HG03045 (cell line): ENCODE results near the gene KCNQ1.

Experiments
- ATAC-seq: cut with Tn5 transposase; IDR thresholded peaks from one replicate; pipeline ENCODE4 v1.9.1; 2021; ENCODE audit warnings: mild to moderate bottlenecking, moderate library complexity; ENCODE audit not compliant: unreplicated experiment

KCNQ1 gene

DNA sequence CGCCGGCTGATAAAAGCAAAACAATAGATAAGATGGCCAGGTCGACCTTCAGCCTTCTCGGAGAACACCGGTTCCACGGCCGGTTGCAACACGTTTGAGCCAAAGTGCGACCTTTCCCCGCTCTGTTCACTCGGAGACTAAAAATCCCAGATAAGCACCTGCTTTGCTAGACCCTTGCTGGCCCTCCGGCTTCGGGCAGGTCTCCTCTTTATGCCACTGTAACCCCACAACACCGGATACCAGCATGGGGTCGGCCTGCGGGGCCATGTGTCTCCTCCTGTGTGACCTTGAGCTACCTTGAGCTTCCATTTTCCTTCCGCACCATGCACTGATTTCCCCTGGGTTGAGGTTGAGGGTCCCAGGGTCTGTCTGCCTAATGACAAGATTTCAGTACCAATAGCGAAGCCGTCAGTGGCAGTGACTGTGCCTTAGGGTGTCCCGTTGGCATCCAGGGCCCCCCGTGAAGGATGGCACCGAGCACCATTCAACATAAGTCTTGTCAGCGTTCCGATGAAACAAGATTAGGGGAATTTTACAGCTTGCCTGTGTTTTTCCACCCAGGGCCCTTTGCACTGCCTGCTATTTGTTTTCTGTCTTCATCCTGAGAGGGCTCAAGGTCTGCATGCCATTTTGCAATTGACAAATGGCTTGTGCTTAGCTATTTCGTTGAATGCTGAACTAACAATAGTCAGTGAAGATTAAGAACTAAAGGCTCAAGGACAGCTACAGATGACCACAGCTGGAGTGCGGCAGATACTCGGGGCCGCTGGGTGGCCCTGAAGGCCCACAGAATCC, 118.6 kb downstream of the KCNQ1 start:
- no peak for ATAC-seq

DNA sequence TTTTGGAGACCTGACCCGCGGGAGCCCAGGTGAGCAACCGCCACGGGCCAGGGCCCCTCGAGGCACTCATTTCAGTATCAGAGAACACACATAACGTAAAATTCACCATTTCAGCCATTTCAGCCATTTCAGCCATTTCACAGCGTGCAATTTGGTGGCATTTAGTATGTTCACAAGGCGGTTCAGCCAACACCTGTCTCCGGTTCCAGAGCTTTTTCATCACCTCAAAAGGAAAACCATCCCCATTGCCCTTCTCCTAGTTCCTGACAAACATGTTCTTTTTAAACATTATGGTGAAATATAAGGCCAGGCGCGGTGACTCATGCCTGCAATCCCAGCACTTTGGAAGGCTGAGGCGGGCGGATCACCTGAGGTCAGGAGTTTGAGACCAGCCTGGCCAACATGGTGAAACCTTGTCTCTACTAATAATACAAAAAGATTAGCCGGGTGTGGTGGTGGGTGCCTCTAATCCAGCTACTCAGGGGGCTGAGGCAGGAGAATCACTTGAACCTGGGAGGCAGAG, 119.3 kb downstream of the KCNQ1 start:
- ATAC-seq = no peak

GRCh38 chr11:2564588-2565425, 120.0 kb downstream of the KCNQ1 start:
- no peak for ATAC-seq

DNA sequence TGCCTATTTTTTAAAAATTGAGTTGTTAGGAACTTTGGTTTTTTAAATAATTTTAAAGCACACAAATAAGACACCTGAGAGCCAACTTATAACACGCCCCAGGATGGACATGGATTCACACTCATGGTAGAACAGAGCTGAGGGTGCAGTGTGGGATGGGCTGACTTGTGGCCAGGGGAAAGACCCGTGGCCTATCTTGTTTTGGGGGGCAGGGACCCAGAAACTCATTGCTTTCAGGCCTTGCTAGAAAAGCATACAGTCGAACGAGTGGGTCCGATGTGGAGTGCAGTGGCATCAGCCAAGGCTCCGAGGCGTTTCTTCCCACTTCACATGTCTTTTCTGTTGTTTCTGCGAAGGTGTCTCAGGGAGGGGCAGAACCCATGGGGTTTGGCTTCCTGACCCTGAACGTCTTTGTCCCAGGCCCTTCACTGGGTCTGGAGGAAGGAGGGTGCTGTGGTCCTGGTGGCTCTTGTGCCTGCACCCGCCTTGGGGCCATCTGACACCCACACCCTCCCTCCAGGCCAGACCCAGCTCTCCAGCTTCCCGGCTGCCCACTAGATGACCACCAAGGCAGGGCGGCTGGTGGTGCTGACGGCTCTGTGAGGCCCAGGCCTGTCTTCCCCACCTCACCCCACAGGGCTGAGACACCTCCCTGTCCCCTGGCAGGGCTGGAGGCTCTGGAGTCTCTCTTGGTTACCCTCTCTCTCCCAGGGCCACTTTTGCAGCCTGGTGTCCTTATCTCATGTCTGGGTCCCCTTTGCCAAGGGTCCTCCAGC, 120.8 kb downstream of the KCNQ1 start:
- ATAC-seq = no peak

- no peak for ATAC-seq
Observed at GRCh38 chr11:2566223-2567025, 121.6 kb downstream of the KCNQ1 start.

- ATAC-seq = no peak
Observed at GRCh38 chr11:2567026-2567671, 122.3 kb downstream of the KCNQ1 start.

GRCh38 chr11:2569321-2569721, 124.5 kb downstream of the KCNQ1 start:
- ATAC-seq = no peak

- no peak for ATAC-seq
Observed at GRCh38 chr11:2569731-2570210, 125.0 kb downstream of the KCNQ1 start.

DNA sequence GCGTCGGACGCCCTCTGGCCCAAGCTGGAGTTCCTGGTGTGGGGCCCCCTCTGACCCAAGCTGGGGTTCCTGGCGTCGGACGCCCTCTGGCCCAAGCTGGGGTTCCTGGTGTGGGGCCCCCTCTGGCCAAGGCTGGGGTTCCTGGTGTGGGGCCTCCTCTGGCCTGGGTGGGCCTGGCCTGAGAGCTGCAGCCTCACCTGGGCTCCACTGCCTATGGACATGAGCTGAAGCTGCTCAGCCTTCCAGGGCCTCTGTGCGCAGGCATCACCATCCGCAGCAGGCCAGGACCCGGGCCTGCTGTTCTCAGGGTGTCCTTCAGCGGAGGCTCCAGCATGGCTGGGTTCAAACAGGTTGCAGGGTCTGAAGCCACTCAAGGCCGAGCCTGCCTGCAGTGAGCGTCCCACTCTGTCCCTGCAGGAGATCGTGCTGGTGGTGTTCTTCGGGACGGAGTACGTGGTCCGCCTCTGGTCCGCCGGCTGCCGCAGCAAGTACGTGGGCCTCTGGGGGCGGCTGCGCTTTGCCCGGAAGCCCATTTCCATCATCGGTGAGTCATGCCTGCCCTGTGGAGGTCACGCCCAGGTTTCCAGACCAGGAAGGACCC, 125.5 kb downstream of the KCNQ1 start:
- ATAC-seq = no peak

- ATAC-seq = no peak
Observed at GRCh38 chr11:2570841-2571597, 126.2 kb downstream of the KCNQ1 start.

- ATAC-seq = no peak
Observed at GRCh38 chr11:2571598-2572281, 126.9 kb downstream of the KCNQ1 start.

DNA sequence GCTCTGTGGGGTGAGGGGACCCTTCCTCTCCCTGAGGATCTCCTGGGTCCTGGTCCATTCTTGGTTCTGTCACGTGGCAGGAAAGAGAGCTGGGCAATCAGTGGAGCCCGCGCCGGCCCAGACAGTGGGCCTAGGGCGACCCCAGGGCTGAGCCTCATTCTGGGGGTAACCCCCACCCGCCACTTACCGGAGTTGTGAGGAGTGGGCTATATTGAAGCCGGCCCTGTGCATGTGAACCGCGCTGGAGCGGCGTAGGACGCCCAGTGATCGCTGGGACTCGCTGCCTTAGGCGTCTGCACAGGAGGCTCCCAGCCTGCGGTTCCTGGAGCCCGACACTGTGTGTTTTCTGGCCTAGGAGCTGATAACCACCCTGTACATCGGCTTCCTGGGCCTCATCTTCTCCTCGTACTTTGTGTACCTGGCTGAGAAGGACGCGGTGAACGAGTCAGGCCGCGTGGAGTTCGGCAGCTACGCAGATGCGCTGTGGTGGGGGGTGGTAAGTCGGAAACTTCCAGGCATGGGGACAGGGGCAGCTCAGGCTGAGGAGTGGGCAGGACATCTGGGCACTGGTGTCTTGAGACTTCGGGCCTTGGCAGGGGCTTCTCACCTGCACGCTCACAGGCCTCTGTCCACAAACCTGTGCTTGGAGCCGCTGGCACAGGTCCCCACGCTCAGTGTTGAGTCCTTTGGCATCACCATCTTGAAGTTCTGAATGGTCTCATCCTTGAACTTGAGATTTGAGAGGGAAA, 127.9 kb downstream of the KCNQ1 start:
- ATAC-seq = no peak

DNA sequence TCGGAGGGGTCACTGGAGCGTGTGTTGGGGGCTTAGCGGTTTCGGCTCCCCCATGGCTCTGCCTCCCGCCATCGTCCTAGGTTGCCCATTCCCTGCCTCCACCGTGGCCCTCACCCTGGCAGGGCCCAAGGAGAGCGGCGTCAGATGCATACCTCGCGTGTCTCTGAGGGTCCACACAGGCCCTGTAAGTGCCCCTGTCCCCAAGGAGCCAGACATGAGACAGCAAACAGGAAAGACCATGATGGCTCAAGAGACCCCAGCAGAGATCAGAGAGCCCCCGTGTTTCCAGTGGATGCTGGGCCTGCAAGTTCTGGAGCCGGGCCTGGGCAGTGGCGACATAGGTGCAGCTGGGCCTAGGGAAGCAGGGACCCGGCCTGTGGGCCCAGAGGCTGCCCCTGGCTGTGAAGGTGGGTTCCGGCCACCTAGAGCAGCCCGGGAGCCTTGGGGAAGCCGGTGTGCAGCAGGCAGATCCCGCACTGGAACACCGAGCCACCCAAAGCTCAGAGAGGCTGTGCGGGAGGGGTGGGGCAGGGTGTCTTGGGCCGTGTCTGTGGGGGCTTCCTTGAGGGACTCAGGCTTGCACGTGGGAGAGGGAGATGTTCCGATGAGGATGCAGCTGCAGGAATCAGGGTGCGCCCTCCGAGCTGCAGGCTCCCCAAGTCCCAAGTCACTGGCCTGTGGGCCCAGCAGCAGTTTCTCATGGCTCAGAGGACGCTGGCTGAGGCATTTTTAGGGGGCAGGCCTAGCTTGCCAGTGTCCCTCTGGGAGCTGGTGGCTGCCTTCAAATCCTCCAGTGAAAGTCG, 128.6 kb downstream of the KCNQ1 start:
- no peak for ATAC-seq

GRCh38 chr11:2574043-2574552, 129.3 kb downstream of the KCNQ1 start:
- no peak for ATAC-seq

GRCh38 chr11:2574553-2575535, 130.0 kb downstream of the KCNQ1 start:
- no peak for ATAC-seq
